ENCODE measurements around the gene PSMF1. TPM values are rescaled to one million over a fixed set of nuclear protein-coding genes. Genes with fewer than 3 reads are reported as not detected.
"Not testable (repeated sequence)": the region's sequence is repeated elsewhere in the genome, so short reads cannot be mapped to it uniquely, and the experiment has no call there.

Gene PSMF1
- total RNA-seq, 1 donor from 2014 or later = 86.0 TPM

DNA sequence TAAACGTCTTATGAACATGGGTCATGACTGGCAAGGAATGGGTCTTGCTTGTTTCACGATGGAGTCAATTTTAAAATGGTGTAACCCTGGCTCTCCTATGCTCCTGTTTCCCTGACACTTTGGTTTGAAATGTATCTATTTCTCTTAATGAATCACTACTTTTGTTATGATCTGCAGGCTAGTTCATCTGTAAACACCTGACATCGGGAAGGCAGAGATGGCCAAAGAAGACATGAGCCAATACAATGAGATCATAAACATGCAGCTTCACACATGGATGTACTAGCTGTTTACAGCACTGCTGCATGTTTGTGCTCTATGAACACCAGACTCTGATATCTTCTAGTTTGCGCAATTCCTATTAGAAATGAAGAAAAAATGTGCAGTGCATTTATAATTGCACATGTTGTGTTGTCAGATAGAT is 96.4 kb downstream of the PSMF1 start:
- no peak overlapping the region for H3K27ac Mint-ChIP-seq
- no peaks in the 10 kb centered on the region for H3K36me3 Mint-ChIP-seq
- no peaks in the 10 kb centered on the region for H3K4me1 Mint-ChIP-seq
- TF ChIP-seq, protein P1, sequence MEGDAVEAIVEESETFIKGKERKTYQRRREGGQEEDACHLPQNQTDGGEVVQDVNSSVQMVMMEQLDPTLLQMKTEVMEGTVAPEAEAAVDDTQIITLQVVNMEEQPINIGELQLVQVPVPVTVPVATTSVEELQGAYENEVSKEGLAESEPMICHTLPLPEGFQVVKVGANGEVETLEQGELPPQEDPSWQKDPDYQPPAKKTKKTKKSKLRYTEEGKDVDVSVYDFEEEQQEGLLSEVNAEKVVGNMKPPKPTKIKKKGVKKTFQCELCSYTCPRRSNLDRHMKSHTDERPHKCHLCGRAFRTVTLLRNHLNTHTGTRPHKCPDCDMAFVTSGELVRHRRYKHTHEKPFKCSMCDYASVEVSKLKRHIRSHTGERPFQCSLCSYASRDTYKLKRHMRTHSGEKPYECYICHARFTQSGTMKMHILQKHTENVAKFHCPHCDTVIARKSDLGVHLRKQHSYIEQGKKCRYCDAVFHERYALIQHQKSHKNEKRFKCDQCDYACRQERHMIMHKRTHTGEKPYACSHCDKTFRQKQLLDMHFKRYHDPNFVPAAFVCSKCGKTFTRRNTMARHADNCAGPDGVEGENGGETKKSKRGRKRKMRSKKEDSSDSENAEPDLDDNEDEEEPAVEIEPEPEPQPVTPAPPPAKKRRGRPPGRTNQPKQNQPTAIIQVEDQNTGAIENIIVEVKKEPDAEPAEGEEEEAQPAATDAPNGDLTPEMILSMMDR (IDR thresholded peaks at IDR 0.05; ENCODE audit: unreplicated experiment) = no peak
- peaks cover 4% of the 10 kb centered on the region for H3K9me3 Mint-ChIP-seq
- DNase-seq (ENCODE audit: low spot score in 2 of 2, unreplicated experiment in 2 of 2) = no peak
- no peak overlapping the region for H3K4me3 Mint-ChIP-seq
- peaks cover 70% of the 10 kb centered on the region for H3K27me3 Mint-ChIP-seq (ENCODE audit: low read depth)

DNA sequence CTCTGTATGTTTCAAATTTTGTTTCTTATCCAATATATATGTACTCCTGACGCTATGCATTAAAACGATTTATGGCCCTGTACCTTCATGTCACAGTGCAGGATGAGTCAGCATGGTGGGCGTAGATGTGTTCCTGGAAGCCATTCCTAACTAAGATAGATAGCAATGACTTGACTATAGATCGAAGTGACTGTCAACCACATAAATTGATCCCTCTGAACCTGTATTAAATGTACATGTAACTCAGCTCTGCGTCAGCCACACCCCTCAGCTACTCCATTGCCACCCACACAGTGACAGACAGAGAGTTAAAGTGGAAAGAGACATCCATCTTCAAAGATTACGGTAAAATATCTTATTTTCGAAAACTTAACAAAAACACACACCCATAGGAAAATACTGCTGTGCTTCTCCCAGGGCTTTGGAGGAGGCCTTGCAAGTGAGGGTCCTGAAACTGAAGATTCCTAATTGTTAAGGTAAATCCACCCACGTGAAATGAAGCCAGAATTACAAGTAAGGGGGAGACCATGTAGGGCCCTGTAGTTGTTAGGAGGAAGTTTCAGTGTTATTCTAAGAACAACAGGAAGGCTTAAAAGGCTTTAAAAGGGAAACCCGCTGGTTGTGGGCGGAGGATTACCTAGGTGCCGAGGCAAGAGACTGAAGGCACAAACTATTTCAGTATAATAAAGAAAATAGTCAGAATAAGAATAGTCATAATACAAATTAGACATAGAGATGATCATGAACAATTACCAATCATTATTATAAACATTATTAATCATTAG is 97.2 kb downstream of the PSMF1 start:
- H3K4me3 Mint-ChIP-seq = no peak overlapping the region
- H3K4me1 Mint-ChIP-seq = no peaks in the 10 kb centered on the region
- H3K9me3 Mint-ChIP-seq = peaks cover 4% of the 10 kb centered on the region
- TF ChIP-seq, protein P1 (IDR thresholded peaks at IDR 0.05; ENCODE audit: unreplicated experiment) = no peak
- no peaks in the 10 kb centered on the region for H3K36me3 Mint-ChIP-seq
- DNase-seq (ENCODE audit: low spot score in 2 of 2, unreplicated experiment in 2 of 2) = no peak
- H3K27ac Mint-ChIP-seq = no peak overlapping the region
- peaks cover 70% of the 10 kb centered on the region for H3K27me3 Mint-ChIP-seq (ENCODE audit: low read depth)

DNA sequence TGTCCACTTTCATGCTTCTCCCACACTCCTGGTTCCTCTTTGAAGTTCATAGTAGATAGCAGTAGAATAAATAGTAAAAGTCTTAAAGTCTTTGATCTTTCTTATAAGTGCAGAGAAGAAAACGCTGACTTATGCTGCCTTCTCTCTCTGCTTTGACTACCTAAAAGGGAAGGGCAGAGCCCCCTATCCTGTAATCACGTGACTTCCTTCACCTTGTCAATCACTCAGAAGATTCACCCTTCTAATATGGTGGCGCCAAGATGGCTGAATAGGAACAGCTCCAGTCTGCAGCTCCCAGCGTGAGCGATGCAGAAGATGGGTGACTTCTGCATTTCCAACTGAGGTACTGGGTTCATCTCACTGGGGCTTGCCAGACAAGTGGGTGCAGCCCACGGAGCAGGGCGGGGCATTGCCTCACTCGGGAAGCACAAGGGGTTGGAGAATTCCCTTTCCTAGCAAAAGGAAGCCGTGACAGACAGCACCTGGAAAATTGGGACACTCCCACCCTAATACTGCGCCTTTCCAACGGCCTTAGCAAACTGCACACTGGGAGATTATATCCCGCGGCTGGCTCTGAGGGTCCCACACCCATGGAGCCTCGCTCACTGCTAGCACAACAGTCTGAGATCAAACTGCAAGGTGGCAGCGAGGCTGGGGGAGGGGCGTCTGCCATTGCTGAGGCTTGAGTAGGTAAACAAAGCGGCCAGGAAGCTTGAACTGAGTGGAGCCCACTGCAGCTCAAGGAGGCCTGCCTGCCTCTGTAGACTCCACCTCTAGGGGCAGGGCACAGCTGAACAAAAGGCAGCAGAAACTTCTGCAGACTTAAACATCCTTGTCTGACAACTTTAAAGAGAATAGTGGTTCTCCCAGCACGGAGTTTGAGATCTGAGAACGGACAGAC is 98.4 kb downstream of the PSMF1 start:
- not testable (repeated sequence) for H3K9me3 Mint-ChIP-seq; H3K36me3 Mint-ChIP-seq; H3K27ac Mint-ChIP-seq; H3K4me1 Mint-ChIP-seq; H3K4me3 Mint-ChIP-seq; DNase-seq (ENCODE audit: low spot score in 2 of 2, unreplicated experiment in 2 of 2)
- H3K27me3 Mint-ChIP-seq (ENCODE audit: low read depth) = peaks cover 72% of the 10 kb centered on the region

Other genes starting within 250 kb of the PSMF1 start
- 0.31 to 0.35 TPM (median 0.34 TPM) in 3 replicates for gene ANGPT4, start 202.3 kb upstream of the PSMF1 start, total RNA-seq
- 7.5 to 9.5 TPM (median 8.9 TPM) in 3 replicates for gene RSPO4, start 116.3 kb upstream of the PSMF1 start, total RNA-seq
- 0.85 to 1.1 TPM (median 0.95 TPM) in 3 replicates for gene TMEM74B, start 66.4 kb downstream of the PSMF1 start, total RNA-seq
- gene C20orf202, start 84.9 kb downstream of the PSMF1 start, total RNA-seq = 0.22 to 0.27 TPM in 2 of 3 replicates, not detected in the other
- not detected in 3 replicates for gene RAD21L1, start 107.4 kb downstream of the PSMF1 start, total RNA-seq
- 3.0 to 3.4 TPM (median 3.3 TPM) in 3 replicates for gene SNPH, start 147.7 kb downstream of the PSMF1 start, total RNA-seq
- gene SDCBP2, start 210.5 kb downstream of the PSMF1 start, total RNA-seq = 1.8 to 3.4 TPM (median 2.9 TPM) in 3 replicates